Activated T-cell treated with anti-CD3 and anti-CD28 coated beads, Interleukin-2, amount 50 U/mL, for 1 hour (primary cell): Measurements from ENCODE around the gene OAT.
A peak's percentile ranks its signal among the peaks of the same experiment; 100 is the strongest.
"Not testable (repeated sequence)": the region's sequence is repeated elsewhere in the genome, so short reads cannot be mapped to it uniquely, and the experiment has no call there.

Experiments used
- DNase-seq: peaks from one replicate; pipeline ENCODE4 v3.0.0-alpha.2; 2020

The OAT gene

GRCh38 chr10:124376411-124376810, 42.3 kb downstream of the OAT start:
- DNase-seq, result no peak

DNA sequence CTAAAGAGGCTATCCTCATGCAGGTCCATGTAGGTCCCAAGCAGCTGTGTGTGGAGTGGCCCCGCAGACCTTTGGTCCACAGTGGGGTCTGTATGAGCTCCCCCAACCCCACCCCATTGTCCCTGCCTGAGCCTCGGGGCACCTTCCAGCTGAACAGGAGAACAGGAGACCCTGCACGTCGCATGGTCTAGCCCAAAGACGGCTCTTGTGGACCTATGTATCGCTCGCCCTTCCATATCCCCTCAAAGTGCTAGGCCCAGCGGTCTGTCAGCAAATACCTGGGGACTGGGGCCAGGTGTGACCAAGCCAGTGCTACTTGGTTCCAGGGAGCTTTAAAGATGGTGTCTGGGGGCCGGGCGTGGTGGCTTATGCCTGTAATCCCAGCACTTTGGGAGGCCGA, 43.0 kb downstream of the OAT start:
- DNase-seq, result no peak

GRCh38 chr10:124375353-124375614, 43.4 kb downstream of the OAT start:
- DNase-seq, result no peak

- no peak for DNase-seq
These were observed 44.0 kb downstream of the OAT start for GRCh38 chr10:124374535-124375352.

GRCh38 chr10:124372899-124373298, 45.8 kb downstream of the OAT start:
- DNase-seq, result no peak

- no peak for DNase-seq
These were observed 48.3 kb downstream of the OAT start for GRCh38 chr10:124370426-124370825.

GRCh38 chr10:124369986-124370385, 48.7 kb downstream of the OAT start:
- no peak for DNase-seq

GRCh38 chr10:124369533-124369932, 49.2 kb downstream of the OAT start:
- DNase-seq, result not testable (repeated sequence)

DNA sequence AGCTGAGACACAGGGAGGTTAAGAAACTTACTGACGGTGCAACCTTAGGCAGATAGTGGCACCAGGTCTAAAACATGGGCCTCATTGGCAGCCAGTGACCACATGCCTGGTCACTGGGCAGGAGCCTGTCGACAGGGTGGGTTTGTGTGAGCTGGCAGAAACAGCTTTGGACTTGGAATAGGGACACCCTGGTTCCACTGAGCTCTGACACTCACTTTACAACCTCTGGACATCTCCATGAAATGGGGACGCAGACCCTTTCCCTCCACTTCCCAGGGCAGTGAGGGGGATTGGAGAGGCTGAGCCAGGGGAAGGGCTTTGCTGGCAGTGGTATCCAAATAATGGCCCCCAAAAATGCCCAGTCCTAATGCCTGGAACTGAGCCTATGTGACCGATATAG, 49.7 kb downstream of the OAT start:
- no peak for DNase-seq

GRCh38 chr10:124367936-124368335, 50.8 kb downstream of the OAT start:
- no peak for DNase-seq

DNA sequence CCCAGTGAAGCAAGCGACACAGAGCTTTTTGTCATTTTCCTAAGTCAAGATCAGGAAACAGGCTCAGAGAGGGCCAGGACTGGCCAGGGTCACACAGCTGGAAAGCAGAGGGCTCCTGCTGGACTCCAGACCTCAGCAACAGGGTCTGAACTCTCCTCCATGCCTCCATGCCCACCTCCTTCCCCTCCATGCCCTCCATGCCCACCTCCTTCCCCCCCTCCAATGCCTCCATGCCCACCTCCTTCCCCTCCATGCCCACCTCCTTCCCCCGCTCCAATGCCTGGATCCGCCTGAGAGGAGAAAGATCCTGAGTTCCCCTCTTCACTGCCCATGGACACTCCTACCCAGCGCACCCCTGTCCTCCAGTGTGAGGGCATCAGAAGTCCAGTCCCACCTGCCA, 51.3 kb downstream of the OAT start:
- no peak for DNase-seq

DNA sequence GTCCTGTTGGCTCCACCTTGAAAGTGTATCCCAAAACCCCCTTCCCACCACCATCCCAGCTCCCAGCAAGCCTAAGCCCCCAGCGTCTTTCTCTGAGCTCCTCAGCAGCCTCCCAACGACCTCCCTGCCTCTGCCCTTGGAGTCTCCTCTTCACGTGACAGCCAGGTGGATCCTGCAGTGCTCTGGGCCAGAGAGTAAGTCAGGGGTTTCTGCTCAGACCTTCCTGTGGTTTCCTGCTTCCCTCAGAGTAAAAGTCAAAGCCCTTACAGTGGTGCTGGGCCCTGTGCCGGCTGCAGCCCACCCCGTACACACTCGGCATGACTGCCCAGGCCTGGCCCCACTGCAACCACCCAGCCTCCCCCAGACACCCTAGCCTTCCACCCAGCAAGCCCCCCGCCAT, 51.9 kb downstream of the OAT start:
- DNase-seq, result no peak

DNA sequence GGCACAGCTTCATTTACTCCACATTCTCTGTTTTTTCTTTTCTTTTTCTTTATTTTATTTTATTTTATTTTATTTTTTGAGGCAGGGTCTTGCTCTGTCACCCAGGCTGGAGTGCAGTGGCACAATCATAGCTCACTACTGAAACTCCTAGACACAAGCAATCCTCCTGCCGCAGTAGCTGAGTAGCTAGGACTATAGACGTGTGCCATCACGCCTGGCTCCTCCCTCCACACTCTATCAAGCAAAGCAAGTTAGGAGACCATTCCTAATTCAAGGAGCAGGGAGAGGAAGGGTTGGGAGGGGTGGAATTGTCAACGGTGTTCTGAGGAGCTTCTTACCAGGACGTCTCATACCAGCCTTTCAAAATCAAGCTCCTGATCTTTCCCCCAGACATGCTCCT, 52.4 kb downstream of the OAT start:
- DNase-seq, result no peak

GRCh38 chr10:124364674-124365073, 54.0 kb downstream of the OAT start:
- no peak for DNase-seq

DNA sequence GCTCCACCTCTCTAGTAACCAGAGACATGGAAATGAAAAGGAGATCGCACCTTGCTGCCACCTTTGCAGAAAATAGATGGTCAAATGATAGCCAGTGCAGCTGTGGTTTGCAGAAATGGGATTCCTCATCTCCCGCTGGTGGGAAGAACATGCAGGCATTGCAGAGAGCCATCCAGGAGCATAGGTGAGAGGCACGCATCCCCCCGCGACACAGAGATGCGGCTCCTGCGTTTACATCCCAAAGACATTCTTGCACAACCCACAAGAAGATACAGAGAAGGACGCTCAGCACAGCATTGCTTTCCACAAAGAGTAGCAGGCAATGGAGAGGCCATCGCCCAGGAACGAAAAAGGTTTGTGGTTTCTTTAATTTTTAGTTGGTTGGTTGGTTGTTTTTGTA, 56.2 kb downstream of the OAT start:
- DNase-seq, result no peak

DNA sequence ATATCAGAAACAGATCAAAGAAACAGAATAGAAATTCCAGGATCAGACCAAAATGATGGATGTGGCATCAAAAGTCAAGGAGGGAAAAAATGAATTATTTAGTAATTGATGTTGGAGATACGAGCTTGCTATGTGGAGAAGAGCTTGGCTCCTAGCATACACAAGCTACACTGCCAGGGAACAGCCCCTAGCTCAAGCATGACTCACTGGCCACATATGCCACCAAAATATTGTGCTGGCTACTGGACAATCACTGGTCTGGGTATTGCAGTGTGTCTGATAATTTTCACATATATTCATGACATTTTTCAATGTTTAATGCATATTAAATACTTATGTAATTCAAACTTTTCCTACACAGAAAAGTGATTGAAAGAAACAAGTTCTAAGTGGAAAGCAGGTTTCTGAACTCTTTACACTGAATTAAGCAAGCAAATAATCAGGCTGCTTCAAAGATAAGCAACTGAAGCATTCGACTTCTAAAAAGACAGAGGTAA, 59.3 kb downstream of the OAT start:
- no peak for DNase-seq

- DNase-seq, result no peak
These were observed 61.2 kb downstream of the OAT start for GRCh38 chr10:124357561-124357885.

GRCh38 chr10:124356701-124357560, 61.8 kb downstream of the OAT start:
- no peak for DNase-seq

DNA sequence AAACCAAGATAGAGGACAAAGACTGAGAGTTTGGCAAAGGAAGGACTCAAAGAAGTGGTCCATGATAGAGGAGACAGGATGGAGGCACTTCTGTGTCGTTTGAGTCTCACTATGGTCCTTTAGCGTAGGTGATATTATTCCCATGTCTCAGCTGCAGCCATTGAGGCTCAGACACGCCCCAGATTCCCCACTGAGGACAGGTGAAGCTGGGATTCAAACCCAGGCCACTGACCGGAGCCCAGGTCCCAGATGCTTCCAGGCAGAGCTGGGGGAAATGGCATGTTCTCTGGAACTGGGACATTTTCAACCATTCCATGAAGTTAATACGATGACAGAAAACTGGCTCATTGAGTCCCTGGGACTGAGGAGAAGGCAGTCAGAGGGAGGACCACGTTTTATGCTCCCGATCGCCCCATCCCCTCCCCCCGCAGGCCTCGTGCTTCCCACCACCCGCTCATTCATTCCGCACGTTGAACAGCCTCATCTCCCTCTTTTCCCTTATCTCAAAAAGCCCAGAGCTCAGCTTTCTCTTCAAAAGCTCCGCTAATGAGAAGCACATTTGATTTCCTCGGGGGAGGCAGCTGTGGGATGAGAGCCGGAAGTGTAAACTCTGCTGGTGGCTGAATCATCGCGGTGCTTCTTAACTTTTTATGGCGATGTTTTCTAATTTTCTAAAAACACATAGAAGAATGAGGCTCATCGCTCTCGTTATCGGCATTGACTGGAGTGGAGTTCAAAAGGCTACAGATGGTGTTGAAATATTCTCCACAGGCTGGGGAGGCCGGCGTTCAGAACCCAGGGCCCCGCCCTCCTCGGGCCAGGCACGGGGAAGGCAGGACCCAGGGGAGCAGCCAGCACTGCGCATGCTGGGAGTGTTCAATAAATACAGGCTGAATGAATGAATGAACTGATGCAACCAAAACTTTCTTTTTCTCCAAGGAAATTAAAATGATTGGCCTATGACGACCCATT, 64.0 kb downstream of the OAT start:
- peak; percentile 34 for DNase-seq

DNA sequence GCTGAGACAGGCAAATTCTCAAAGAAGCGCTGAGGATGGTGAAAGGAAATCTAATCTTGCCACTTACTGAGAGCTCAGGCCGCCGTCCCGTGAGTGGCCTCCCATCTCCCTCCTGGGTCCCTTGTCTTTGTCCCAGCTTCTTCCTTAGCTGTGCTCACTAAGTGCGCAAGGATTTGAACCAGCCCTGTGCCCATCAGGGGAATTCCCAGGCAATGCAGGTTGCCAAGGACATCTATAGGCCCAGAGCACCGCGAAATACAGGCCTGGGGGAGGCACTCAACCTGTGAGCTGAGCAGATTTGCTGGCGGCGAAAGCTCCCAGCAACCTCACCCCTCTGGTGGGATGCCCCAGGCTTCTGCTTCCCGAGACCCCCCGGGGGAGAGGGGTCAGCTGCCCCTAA, 64.8 kb downstream of the OAT start:
- no peak for DNase-seq

GRCh38 chr10:124353091-124353815, 65.5 kb downstream of the OAT start:
- DNase-seq, result no peak

- no peak for DNase-seq
These were observed 67.1 kb downstream of the OAT start for GRCh38 chr10:124351481-124352220.
